Neural crest cell (in vitro differentiated cells): ENCODE measurements around the gene SLC25A15. TPM values are rescaled to one million over a fixed set of nuclear protein-coding genes. Genes with fewer than 3 reads are reported as not detected.
A peak's percentile ranks its signal among the peaks of the same experiment; 100 is the strongest.

Experiments used
- DNase-seq: peaks from one replicate; pipeline ENCODE4 v3.0.0; 2021; ENCODE audit warnings: low read depth, mixed read lengths, low spot score
- H3K27ac Mint-ChIP-seq: one replicate; pipeline ENCODE4 v1.8.0; 2021; ENCODE audit warnings: mild to moderate bottlenecking, mixed read lengths; ENCODE audit not compliant: unreplicated experiment
- H3K27me3 Mint-ChIP-seq: 2 replicates; pipeline ENCODE4 v1.8.0; 2021; ENCODE audit warnings: low read depth, mild to moderate bottlenecking, mixed read lengths
- H3K36me3 Mint-ChIP-seq: 2 replicates; pipeline ENCODE4 v1.8.0; 2021; ENCODE audit warnings: low read depth, mild to moderate bottlenecking, mixed read lengths
- H3K4me1 Mint-ChIP-seq: 2 replicates; pipeline ENCODE4 v1.8.0; 2021; ENCODE audit warnings: mixed read lengths
- H3K4me3 Mint-ChIP-seq: one replicate; pipeline ENCODE4 v1.8.0; 2021; ENCODE audit warnings: mild to moderate bottlenecking, mixed read lengths
- H3K9me3 Mint-ChIP-seq: 2 replicates; pipeline ENCODE4 v1.8.0; 2021; ENCODE audit warnings: mixed read lengths
- total RNA-seq: library from RNA; stranded (reverse); gene quantifications from 2 replicates; pipeline ENCODE4 v1.2.1, GENCODE V29; 2021
- TF ChIP-seq, protein P1 (sequence below): fragments of 200-600 bp; sonication (generic); conservative IDR thresholded peaks from 2 replicates; pipeline ENCODE4 v1.5.0; 2021; ENCODE audit warnings: antibody characterized with exemption, mild to moderate bottlenecking

Gene SLC25A15
- total RNA-seq, 1 donor from 2014 or later: 23.5 TPM

DNA sequence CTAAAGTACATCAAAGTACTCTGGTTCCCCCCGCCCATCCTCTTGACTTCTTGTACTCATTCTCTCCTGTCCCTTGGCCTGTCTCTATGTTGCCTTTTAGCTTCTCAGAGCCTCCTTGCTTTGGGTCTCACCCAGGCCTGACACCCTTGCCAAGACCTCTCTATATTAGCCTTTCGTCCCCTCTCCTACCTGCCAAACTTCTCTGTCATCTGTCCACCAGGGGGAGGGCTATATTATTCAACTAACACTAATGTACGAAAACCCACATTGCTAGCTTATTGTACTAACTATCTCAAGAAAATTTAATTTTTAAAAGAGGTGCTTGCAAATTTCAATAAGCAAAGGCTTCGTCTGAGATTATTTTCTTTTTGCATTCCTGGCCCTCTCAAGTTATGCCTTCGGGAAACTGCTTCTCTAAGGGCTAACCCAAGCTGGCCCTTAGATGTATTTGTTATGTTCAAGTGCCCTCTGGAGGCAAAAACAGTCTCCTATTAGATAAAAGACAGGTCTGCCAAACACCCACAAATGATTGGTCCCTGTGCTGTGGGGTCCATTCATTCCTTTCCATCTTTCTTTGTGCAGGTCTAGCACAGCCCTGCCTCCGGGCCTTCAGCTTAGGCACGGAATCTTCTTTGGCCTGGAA is 12.1 kb upstream of the SLC25A15 start:
- Mint-ChIP-seq H3K36me3 (no peaks in the 10 kb centered on the region), H3K4me1 (peaks cover 8% of the 10 kb centered on the region)
- TF ChIP-seq, protein P1, sequence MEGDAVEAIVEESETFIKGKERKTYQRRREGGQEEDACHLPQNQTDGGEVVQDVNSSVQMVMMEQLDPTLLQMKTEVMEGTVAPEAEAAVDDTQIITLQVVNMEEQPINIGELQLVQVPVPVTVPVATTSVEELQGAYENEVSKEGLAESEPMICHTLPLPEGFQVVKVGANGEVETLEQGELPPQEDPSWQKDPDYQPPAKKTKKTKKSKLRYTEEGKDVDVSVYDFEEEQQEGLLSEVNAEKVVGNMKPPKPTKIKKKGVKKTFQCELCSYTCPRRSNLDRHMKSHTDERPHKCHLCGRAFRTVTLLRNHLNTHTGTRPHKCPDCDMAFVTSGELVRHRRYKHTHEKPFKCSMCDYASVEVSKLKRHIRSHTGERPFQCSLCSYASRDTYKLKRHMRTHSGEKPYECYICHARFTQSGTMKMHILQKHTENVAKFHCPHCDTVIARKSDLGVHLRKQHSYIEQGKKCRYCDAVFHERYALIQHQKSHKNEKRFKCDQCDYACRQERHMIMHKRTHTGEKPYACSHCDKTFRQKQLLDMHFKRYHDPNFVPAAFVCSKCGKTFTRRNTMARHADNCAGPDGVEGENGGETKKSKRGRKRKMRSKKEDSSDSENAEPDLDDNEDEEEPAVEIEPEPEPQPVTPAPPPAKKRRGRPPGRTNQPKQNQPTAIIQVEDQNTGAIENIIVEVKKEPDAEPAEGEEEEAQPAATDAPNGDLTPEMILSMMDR: peak; percentile 85

DNA sequence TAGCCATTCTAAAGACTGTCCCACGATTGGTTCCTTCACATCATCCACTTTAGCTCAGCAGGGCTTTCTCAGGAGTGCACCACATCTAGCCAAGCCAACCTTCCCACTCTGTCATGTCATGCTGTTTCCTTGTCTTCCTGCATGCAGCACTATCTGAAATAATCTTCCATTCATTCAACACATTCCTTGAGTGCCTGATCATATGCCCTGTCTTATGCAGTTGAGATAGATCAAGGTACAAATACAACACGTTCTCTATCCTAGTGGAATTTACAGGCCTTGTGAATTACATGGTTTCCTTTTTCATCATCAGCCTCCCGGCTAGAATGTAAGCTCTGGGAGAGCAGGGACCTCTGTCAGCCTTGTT is 11.6 kb upstream of the SLC25A15 start:
- TF ChIP-seq, protein P1: no peak
- no peak overlapping the region for H3K27ac Mint-ChIP-seq
- no peaks in the 10 kb centered on the region for H3K27me3 Mint-ChIP-seq
- H3K4me3 Mint-ChIP-seq: peak overlapping the region; percentile 62
- H3K4me1 Mint-ChIP-seq: peaks cover 8% of the 10 kb centered on the region
- no peaks in the 10 kb centered on the region for H3K36me3 Mint-ChIP-seq
- no peaks in the 10 kb centered on the region for H3K9me3 Mint-ChIP-seq
- no peak for DNase-seq

More for the DNA sequence above, 12.1 kb upstream of the SLC25A15 start:
- H3K9me3 Mint-ChIP-seq: no peaks in the 10 kb centered on the region
- no peak overlapping the region for H3K27ac Mint-ChIP-seq
- DNase-seq: peak; percentile 27
- H3K4me3 Mint-ChIP-seq: peak overlapping the region; percentile 62
- H3K27me3 Mint-ChIP-seq: no peaks in the 10 kb centered on the region

DNA sequence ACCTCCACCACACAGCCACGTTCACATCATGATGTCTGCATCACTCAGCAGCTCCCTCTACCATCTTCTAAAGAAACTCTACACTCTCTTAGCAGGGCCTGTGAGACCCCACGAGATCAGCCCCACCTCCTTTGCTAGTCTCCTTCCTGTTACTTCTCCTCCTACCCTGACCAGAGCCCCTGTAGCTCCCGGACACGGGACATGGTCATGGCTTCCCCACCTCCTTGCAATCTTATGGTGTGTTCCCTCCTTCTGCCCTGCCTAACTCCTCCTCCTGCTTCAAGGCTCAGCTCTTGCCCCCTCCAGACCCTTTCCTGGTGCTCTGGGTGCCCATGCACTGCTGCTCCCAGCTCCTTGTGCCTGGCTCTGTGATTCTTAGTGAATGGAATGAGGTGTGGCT is 10.4 kb upstream of the SLC25A15 start:
- Mint-ChIP-seq H3K27me3 (no peaks in the 10 kb centered on the region), H3K9me3 (no peaks in the 10 kb centered on the region), H3K27ac (no peak overlapping the region), H3K4me3 (no peak overlapping the region), H3K4me1 (peaks cover 8% of the 10 kb centered on the region), H3K36me3 (no peaks in the 10 kb centered on the region)
- no peak for DNase-seq
- TF ChIP-seq, protein P1: no peak

DNA sequence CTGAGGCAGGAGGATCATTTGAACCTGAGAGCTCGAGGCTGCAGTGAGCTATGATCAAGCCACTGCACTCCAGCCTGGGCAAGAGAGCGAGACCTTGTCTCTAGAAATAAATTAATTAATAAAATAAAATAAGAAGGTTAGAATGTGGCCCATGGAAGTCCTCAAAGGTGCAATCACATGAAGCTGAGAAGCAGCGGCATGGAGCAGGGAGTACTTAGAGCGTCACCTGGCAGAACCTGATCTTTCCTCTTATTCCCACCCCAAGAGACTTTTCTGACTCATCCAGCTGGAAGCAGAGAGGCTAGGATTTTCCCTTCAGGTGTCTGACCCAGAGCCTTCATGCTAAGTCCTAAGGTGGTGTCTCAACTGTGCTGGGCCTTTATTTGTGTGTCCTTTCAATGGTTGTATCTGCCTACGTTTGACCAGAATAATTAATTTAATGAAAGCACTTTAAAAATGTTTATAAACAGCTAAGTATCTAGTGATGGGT is 9.6 kb upstream of the SLC25A15 start:
- no peak overlapping the region for H3K27ac Mint-ChIP-seq
- H3K27me3 Mint-ChIP-seq: no peaks in the 10 kb centered on the region
- no peaks in the 10 kb centered on the region for H3K36me3 Mint-ChIP-seq
- DNase-seq: no peak
- H3K4me3 Mint-ChIP-seq: no peak overlapping the region
- H3K9me3 Mint-ChIP-seq: no peaks in the 10 kb centered on the region
- H3K4me1 Mint-ChIP-seq: peaks cover 8% of the 10 kb centered on the region
- TF ChIP-seq, protein P1: no peak

- TF ChIP-seq, protein P1: no peak
- H3K27me3 Mint-ChIP-seq: no peaks in the 10 kb centered on the region
- peaks cover 8% of the 10 kb centered on the region for H3K4me1 Mint-ChIP-seq
- no peak overlapping the region for H3K27ac Mint-ChIP-seq
- DNase-seq: no peak
- no peak overlapping the region for H3K4me3 Mint-ChIP-seq
- no peaks in the 10 kb centered on the region for H3K36me3 Mint-ChIP-seq
- H3K9me3 Mint-ChIP-seq: no peaks in the 10 kb centered on the region
These were observed 8.5 kb upstream of the SLC25A15 start for GRCh38 chr13:40780822-40781401.
